NCI-H1105 treated with DMSO at 0.1 percent for 48 hours (cell line): Measurements from ENCODE around the gene KAT14.
"Not testable (repeated sequence)": the region's sequence is repeated elsewhere in the genome, so short reads cannot be mapped to it uniquely, and the experiment has no call there.

Experiments
- DNase-seq: peaks from one replicate; lab custom pipeline; 2025; lab: John Stamatoyannopoulos, UW

Gene KAT14

DNA sequence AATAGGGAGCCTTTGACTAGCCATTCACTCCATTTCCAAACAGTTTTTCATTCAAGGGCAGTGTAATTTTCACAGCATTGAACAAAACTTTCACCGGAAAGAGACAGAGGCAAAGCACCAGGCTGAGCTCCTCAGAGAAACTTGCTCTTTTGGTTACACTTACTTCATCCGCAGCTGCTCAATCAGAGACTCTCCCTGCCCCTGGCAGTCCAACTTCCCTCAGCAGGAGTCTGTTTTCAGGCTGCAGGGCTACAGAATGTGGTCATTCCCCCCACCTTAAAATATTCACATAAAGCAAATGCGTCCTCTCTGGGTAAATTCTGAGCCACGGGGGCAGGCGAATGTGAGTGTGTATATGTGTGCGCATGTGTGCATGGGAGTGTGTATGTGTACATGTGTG is 80.6 kb downstream of the KAT14 start:
- DNase-seq: no peak

- DNase-seq: no peak
These were observed 85.7 kb downstream of the KAT14 start for GRCh38 chr20:18223409-18223808.

DNA sequence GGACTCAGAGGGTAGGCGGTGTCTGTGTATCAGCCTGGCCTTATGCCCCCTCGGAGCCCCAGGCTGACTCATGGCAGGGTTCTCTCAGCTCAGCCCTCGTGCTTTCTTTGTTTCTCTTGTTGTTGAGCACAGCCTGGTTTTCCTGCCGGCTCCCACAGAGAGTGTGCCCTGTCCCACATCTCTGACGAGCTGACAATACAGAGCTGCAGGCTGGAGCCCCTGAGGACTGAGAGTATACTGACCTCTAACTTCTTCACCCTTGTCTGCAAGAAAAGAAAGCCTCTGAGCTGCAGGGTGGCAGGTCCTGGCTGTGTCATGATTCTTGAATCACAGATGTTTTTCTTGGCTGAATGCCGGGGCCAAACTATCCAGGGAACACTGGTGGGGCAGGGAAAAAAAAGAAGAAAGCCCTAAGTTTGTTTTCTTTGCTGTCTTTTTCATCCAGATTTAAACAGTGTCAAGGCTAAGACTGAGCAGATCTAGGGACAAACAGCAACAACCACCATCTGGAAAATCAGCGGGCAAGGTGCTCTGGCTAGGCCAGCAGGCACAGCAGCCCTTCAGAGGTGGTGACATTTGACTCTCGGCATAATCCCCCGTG is 87.4 kb downstream of the KAT14 start:
- no peak for DNase-seq

DNA sequence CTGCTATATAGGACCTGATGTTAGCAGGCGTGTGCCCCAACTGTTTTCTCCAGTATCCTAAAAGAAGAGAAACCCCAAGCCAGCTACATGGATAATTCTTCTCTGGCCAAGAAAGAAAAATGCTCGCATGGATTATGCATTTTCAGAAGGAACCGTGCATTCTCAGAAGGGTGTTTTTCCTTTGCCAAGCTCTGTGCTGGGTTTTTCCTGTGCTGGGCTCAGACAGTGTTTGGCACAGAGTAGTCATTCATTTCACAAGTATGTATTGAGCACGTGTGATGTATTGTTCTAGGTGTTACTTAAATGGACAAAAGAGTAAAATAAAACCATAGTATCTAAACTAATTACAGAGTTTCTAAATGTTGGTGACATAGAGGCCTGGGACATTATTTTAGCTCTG is 88.0 kb downstream of the KAT14 start:
- DNase-seq: no peak

- not testable (repeated sequence) for DNase-seq
These were observed 89.1 kb downstream of the KAT14 start for GRCh38 chr20:18226741-18227140.

DNA sequence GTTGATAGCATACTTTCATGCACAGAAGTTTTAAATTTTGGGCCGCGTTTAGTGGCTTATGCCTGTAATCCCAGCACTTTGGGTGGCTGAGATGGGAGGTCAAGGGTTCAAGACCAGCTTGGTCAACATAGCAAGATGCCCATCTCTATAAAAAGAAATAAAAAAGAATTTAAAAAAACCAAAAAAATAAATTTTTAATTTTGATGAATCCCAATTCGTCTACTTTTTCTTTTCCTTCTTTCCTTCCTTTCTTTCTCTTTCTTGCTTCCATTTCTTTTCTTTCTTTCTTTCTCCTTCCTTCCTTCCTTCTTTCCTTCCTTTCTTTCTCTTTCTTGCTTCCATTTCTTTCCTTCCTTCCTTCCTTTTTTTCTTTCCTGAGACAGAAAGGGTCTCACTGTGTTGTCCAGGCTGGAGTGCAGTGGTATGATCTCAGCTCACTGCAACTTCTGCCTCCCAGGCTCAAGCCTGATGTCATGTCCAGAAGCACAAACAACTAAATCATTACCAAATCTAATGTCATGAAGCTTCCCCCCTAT is 95.8 kb downstream of the KAT14 start:
- no peak for DNase-seq
